Measurements from ENCODE around the gene FGF7.
"Not testable (repeated sequence)": the region's sequence is repeated elsewhere in the genome, so short reads cannot be mapped to it uniquely, and the experiment has no call there.

FGF7 gene

GRCh38 chr15:49464522-49464921, 41.5 kb downstream of the FGF7 start:
- DNase-seq (ENCODE audit: low spot score in 2 of 2): no peak
- Mint-ChIP-seq H3K4me3 (no peak overlapping the region), H3K27ac (no peak overlapping the region), H3K9me3 (no peaks in the 10 kb centered on the region), H3K36me3 (no peaks in the 10 kb centered on the region), H3K4me1 (no peaks in the 10 kb centered on the region)
- ATAC-seq: no peak

GRCh38 chr15:49466119-49466518, 43.1 kb downstream of the FGF7 start:
- DNase-seq (ENCODE audit: low spot score in 2 of 2): no peak
- H3K27ac Mint-ChIP-seq: no peak overlapping the region
- H3K4me3 Mint-ChIP-seq: no peak overlapping the region
- H3K9me3 Mint-ChIP-seq: no peaks in the 10 kb centered on the region
- no peaks in the 10 kb centered on the region for H3K36me3 Mint-ChIP-seq
- H3K4me1 Mint-ChIP-seq: no peaks in the 10 kb centered on the region
- no peak for ATAC-seq

- H3K27ac Mint-ChIP-seq: no peak overlapping the region
- DNase-seq (ENCODE audit: low spot score in 2 of 2) (no peak), ATAC-seq (no peak)
- peaks cover 6% of the 10 kb centered on the region for H3K4me1 Mint-ChIP-seq
- no peak overlapping the region for H3K4me3 Mint-ChIP-seq
- no peaks in the 10 kb centered on the region for H3K36me3 Mint-ChIP-seq
- no peaks in the 10 kb centered on the region for H3K9me3 Mint-ChIP-seq
Measured at GRCh38 chr15:49467746-49468480, 44.9 kb downstream of the FGF7 start.

GRCh38 chr15:49468481-49468839, 45.4 kb downstream of the FGF7 start:
- Mint-ChIP-seq H3K4me1 (peaks cover 6% of the 10 kb centered on the region), H3K4me3 (no peak overlapping the region), H3K27ac (no peak overlapping the region), H3K9me3 (no peaks in the 10 kb centered on the region), H3K36me3 (no peaks in the 10 kb centered on the region)
- ATAC-seq (no peak), DNase-seq (ENCODE audit: low spot score in 2 of 2) (no peak)

GRCh38 chr15:49471248-49471647, 48.2 kb downstream of the FGF7 start:
- not testable (repeated sequence) for H3K27ac Mint-ChIP-seq, H3K9me3 Mint-ChIP-seq
- peak in 1 of 2 donors; percentile 57 for DNase-seq (ENCODE audit: low spot score in 2 of 2)

GRCh38 chr15:49471733-49472132, 48.7 kb downstream of the FGF7 start:
- peaks cover 6% of the 10 kb centered on the region for H3K4me1 Mint-ChIP-seq

More at GRCh38 chr15:49471248-49471647, 48.2 kb downstream of the FGF7 start:
- H3K4me3 Mint-ChIP-seq, ATAC-seq, H3K36me3 Mint-ChIP-seq, H3K4me1 Mint-ChIP-seq: not testable (repeated sequence)

GRCh38 chr15:49472338-49472737, 49.3 kb downstream of the FGF7 start:
- peaks cover 6% of the 10 kb centered on the region for H3K4me1 Mint-ChIP-seq
- no peak for ATAC-seq
- H3K9me3 Mint-ChIP-seq: no peaks in the 10 kb centered on the region
- no peak for DNase-seq (ENCODE audit: low spot score in 2 of 2)
- no peaks in the 10 kb centered on the region for H3K36me3 Mint-ChIP-seq
- no peak overlapping the region for H3K4me3 Mint-ChIP-seq
- no peak overlapping the region for H3K27ac Mint-ChIP-seq

More at GRCh38 chr15:49471733-49472132, 48.7 kb downstream of the FGF7 start:
- no peak overlapping the region for H3K4me3 Mint-ChIP-seq
- H3K27ac Mint-ChIP-seq: no peak overlapping the region
- H3K9me3 Mint-ChIP-seq: no peaks in the 10 kb centered on the region
- DNase-seq (ENCODE audit: low spot score in 2 of 2) (no peak), ATAC-seq (peak; percentile 76)
- H3K36me3 Mint-ChIP-seq: no peaks in the 10 kb centered on the region

GRCh38 chr15:49473031-49473430, 50.0 kb downstream of the FGF7 start:
- ATAC-seq: no peak
- no peak for DNase-seq (ENCODE audit: low spot score in 2 of 2)
- no peak overlapping the region for H3K27ac Mint-ChIP-seq
- H3K4me1 Mint-ChIP-seq: peaks cover 6% of the 10 kb centered on the region
- no peaks in the 10 kb centered on the region for H3K36me3 Mint-ChIP-seq
- H3K9me3 Mint-ChIP-seq: no peaks in the 10 kb centered on the region
- no peak overlapping the region for H3K4me3 Mint-ChIP-seq

- not testable (repeated sequence) for H3K4me1 Mint-ChIP-seq; DNase-seq (ENCODE audit: low spot score in 2 of 2)
Measured at GRCh38 chr15:49478021-49478420, 55.0 kb downstream of the FGF7 start.

GRCh38 chr15:49478982-49479381, 55.9 kb downstream of the FGF7 start:
- not testable (repeated sequence) for ATAC-seq; H3K27ac Mint-ChIP-seq; H3K9me3 Mint-ChIP-seq; DNase-seq (ENCODE audit: low spot score in 2 of 2); H3K36me3 Mint-ChIP-seq; H3K4me1 Mint-ChIP-seq; H3K4me3 Mint-ChIP-seq

More at GRCh38 chr15:49478021-49478420, 55.0 kb downstream of the FGF7 start:
- H3K27ac Mint-ChIP-seq, H3K36me3 Mint-ChIP-seq, H3K4me3 Mint-ChIP-seq, H3K9me3 Mint-ChIP-seq, ATAC-seq: not testable (repeated sequence)

GRCh38 chr15:49485401-49485800, 62.4 kb downstream of the FGF7 start:
- H3K4me1 Mint-ChIP-seq; H3K9me3 Mint-ChIP-seq; H3K36me3 Mint-ChIP-seq; DNase-seq (ENCODE audit: low spot score in 2 of 2); H3K4me3 Mint-ChIP-seq; ATAC-seq; H3K27ac Mint-ChIP-seq: not testable (repeated sequence)

GRCh38 chr15:49490966-49491365, 67.9 kb downstream of the FGF7 start:
- Mint-ChIP-seq H3K4me3 (no peak overlapping the region), H3K9me3 (no peaks in the 10 kb centered on the region), H3K27ac (no peak overlapping the region), H3K4me1 (no peaks in the 10 kb centered on the region), H3K36me3 (no peaks in the 10 kb centered on the region)
- no peak for ATAC-seq
- DNase-seq (ENCODE audit: low spot score in 2 of 2): no peak

GRCh38 chr15:49492151-49492550, 69.1 kb downstream of the FGF7 start:
- Mint-ChIP-seq H3K9me3 (no peaks in the 10 kb centered on the region), H3K4me3 (no peak overlapping the region), H3K27ac (no peak overlapping the region), H3K4me1 (no peaks in the 10 kb centered on the region), H3K36me3 (no peaks in the 10 kb centered on the region)
- ATAC-seq (no peak), DNase-seq (ENCODE audit: low spot score in 2 of 2) (no peak)

GRCh38 chr15:49492830-49493229, 69.8 kb downstream of the FGF7 start:
- Mint-ChIP-seq H3K4me1 (no peaks in the 10 kb centered on the region), H3K9me3 (no peaks in the 10 kb centered on the region), H3K36me3 (no peaks in the 10 kb centered on the region), H3K4me3 (no peak overlapping the region), H3K27ac (no peak overlapping the region)
- ATAC-seq: no peak
- no peak for DNase-seq (ENCODE audit: low spot score in 2 of 2)

GRCh38 chr15:49494842-49495241, 71.8 kb downstream of the FGF7 start:
- no peak overlapping the region for H3K4me3 Mint-ChIP-seq
- H3K4me1 Mint-ChIP-seq: no peaks in the 10 kb centered on the region
- ATAC-seq (no peak), DNase-seq (ENCODE audit: low spot score in 2 of 2) (no peak)
- H3K36me3 Mint-ChIP-seq: no peaks in the 10 kb centered on the region
- no peaks in the 10 kb centered on the region for H3K9me3 Mint-ChIP-seq
- H3K27ac Mint-ChIP-seq: no peak overlapping the region

GRCh38 chr15:49495993-49496753, 73.1 kb downstream of the FGF7 start:
- Mint-ChIP-seq H3K4me3 (no peak overlapping the region), H3K36me3 (no peaks in the 10 kb centered on the region), H3K9me3 (no peaks in the 10 kb centered on the region), H3K27ac (no peak overlapping the region), H3K4me1 (no peaks in the 10 kb centered on the region)
- ATAC-seq: no peak
- no peak for DNase-seq (ENCODE audit: low spot score in 2 of 2)

All from stimulated activated effector memory CD8-positive, alpha-beta T cell treated with anti-CD3 and anti-CD28 coated beads, Interleukin-12 subunit alpha, Interleukin-12 subunit beta, amount 100 ng/mL, for 72 hours (primary cell).